HG03025 (cell line): Measurements from ENCODE around the gene ZSCAN16.
"Not testable (repeated sequence)": the region's sequence is repeated elsewhere in the genome, so short reads cannot be mapped to it uniquely, and the experiment has no call there.

Source experiments
- ATAC-seq: cut with Tn5 transposase; IDR thresholded peaks from one replicate; pipeline ENCODE4 v1.9.1; 2021; ENCODE audit warnings: mild to moderate bottlenecking, moderate library complexity; ENCODE audit not compliant: unreplicated experiment, low FRiP score

Gene ZSCAN16

DNA sequence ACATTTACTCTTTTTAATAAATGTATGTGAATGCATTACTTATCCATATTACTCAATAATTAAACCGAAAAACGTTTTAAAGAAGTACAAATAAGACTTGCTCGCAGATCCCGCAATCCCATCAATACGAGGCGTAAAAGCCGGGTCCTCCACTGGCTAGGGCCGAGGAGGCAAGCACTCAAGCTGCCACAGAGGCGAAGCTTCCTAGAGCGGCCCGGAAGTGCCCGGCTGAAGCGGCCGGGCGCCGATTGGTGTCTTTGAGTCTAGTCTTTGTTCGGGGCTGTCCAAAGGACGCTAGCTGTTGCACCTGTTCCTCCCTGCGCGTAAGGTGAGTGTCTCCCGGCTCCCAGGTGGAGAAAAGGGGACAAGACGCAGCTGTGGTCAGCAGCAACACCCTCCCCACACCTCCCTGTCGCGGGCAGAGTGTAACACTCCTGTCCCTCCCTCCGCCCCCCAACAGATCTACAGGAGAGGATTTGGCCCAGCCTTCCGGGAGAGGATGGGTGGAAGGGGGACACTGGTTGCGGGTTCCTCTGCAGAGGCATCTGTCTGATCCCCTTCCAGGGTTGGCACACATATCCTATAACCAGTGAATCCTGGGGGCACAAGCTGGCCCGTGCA lies at the start of gene ZSCAN16:
ZSCAN16 (plus strand) TSS at position 260 of the 621 bp plus-strand sequence. CDS start 835 bp downstream, outside the sequence.
- peak; percentile 97 for ATAC-seq

DNA sequence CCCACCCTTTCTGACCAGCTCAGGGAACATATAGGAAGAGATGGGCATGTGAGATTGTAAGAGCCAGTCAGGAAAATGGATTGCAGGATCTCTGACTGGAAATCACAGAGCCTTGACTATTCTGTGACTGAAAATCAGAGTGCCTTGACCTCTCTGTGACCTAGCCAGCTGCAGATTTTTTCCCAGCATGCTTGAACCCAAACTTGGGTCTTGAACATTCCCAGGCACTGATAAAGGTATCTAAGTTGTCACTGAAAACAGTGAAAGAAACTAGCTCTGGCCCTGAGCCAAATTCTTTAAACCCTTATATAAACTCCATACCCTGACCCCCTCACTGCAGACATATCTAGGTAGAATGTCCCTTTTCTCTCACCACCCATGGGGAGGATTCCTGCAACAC lies 46.4 kb upstream of the ZSCAN16 start:
- no peak for ATAC-seq

DNA sequence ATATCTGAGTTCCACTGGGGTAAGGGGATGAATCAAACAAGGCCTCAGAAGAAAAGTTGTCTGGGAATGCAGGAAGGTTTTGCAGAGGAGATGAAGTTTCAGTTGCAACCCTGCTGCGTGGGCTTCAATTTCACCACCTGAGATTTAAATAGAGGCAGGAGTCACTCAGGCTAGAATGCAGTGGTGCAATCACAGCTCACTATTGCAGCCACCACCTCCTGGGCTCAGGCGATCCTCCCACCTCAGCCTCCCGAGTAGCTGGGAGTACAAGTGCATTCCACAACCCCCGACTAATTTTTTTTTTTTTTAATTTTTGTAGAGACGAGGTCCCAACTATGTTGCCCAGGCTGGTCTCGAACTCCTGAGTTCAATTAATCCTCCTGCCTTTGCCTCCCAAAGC lies 45.6 kb upstream of the ZSCAN16 start:
- ATAC-seq = no peak

DNA sequence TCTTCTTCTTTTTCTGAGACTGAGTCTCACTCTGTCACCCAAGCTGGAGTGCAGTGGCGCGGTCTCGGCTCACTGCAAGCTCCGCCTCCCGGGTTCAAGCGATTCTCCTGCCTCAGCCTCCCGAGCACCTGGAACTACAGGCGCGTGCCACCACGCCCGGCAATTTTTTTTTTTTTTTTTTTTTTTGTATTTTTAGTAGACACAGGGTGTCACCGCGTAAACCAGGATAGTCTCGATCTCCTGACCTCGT lies 44.1 kb upstream of the ZSCAN16 start, which contains the start of gene ZNF165:
ZNF165 (plus strand) TSS at position 188 of the 250 bp plus-strand sequence. CDS start 4,913 bp downstream, outside the sequence.
- ATAC-seq = peak; percentile 21

DNA sequence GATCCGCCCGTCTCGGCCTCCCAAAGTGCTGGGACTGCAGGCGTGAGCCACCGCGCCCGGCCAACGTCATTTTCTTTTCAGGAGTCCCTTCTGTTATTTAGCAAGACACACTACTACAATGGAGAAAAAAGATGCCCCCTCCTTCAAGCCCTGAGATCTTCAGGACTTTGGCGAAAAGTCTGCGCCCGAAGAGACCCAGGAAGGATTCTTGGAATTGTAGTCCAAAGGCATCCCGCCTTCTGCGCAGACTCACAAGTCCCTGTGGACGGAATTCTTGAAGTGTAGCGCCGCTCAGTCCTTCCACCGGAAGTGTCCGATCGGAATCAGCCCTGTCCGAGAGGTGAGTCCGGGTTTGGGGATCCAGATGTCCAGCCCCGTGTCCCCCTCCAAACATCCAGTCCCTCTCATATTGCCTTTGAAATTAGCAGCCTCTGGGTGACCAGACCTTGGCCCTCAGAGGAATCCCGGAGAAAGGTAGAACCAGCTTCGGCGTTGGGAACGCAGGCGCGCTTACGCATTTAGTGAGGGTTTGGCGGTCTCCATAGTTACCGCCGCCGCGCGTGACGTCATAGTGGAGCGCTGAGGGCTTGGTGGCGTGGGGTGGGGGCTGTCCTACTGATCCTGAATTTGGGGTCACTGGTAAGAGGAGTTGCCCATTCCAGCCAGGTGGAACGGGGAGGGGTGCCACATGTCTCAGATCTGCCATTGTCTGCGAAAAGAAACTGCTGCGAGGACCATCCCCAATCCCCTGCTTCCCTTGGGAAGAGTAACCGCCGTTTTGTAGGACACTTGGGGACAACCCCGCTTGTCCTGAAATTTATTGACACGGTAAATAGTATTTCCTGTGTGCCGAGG lies 43.6 kb upstream of the ZSCAN16 start:
- peak; percentile 75 for ATAC-seq

DNA sequence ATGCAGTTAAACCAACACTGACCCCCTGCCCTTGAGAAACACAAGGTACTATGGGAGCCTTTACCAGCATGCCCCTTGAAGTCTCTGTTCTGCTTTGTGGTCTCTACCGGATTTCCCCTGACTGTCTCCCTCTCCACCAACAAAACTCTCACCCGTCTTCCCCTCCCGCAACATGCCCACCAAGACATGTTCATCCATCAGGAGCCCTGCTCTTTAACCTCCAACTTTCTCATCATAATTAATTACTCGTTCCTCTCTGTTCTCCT lies 43.0 kb upstream of the ZSCAN16 start:
- ATAC-seq = peak; percentile 32

DNA sequence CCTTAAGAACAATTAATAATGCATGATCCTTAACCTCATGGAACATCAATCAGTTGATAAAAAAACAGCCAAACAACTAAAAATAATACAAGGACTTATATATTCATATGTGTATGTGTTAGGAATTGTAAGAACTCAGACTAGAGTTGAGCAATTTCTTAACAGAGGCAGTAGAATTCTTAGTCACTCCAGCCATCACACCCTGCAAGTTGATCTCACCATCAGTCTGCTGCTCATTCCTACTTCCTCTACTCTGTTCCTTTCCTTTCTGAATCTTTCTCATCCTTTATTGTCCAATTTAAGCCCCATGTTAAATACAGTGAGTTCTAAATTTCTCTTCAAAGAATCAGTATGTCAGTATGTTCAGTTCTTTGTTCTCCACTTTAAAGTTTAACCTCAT lies 41.5 kb upstream of the ZSCAN16 start:
- no peak for ATAC-seq

DNA sequence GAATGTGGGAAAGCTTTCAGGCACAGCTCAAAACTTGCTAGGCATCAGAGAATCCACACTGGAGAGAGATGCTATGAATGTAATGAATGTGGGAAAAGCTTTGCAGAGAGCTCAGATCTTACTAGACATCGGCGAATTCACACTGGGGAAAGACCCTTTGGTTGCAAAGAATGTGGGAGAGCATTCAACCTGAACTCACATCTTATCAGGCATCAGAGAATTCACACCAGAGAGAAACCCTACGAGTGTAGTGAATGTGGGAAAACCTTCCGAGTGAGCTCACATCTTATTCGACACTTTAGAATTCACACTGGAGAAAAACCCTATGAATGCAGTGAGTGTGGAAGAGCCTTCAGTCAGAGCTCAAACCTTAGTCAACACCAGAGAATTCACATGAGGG lies 35.4 kb upstream of the ZSCAN16 start:
- no peak for ATAC-seq

DNA sequence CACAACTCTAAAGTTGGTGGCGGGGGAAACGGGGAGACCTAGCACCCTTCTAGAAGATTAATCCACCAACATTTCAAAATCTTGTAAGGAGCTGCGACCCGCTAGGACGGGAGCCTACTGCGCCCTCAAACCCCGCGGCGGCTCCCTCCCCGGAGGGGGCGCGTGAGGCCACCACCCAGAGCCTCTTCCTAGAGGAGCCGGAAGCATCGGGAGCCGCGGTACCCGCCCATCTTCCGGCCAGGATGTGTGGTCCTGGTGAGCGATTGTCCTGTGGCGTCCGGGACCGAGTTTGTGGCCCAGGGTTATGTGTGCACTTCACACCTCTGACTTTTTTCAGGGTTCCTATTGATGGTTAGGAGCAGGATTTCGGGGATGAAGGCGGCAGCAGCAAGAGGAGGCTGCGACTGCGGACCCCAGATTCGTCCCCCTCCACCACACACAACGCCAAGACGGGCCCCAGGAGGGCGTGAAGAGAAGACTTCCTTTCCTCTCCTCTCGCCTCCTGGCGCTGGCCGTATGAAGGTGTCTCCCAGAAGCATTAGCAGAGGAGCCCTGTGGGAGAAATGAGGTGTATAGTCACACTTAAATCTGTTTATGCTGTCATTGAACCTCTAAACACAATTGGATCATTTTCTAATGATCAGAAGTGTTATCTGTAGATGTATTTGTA lies 33.4 kb upstream of the ZSCAN16 start:
- no peak for ATAC-seq

DNA sequence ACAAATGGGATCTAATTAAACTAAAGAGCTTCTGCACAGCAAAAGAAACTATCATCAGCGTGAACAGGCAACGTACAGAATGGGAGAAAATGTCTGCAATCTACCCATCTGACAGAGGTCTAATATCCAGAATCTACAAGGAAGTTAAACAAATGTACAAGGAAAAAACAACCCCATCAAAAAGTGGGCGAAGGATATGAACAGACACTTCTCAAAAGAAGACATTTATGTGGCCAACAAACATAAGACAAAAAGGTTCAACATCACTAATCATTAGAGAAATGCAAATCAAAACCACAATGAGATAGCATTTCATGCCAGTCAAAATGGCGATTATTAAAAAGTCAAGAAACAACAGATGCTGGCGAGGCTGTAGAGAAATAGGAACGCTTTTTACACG lies 22.2 kb upstream of the ZSCAN16 start:
- not testable (repeated sequence) for ATAC-seq

DNA sequence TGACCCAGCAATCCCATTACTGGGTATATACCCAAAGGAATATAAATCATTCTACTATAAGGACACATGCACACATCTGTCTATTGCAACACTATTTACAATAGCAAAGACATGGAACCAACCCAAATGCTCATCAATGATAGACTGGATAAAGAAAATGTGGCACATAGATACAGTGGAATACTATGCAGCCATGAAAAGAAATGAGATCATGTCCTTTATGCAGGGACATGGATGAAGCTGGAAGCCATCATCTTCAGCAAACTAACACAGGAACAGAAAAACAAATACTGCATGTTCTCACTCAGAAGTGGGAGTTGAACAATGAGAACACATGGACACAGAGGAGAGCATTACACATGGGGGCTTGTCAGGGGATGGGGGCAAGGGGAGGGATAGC lies 21.7 kb upstream of the ZSCAN16 start:
- not testable (repeated sequence) for ATAC-seq

DNA sequence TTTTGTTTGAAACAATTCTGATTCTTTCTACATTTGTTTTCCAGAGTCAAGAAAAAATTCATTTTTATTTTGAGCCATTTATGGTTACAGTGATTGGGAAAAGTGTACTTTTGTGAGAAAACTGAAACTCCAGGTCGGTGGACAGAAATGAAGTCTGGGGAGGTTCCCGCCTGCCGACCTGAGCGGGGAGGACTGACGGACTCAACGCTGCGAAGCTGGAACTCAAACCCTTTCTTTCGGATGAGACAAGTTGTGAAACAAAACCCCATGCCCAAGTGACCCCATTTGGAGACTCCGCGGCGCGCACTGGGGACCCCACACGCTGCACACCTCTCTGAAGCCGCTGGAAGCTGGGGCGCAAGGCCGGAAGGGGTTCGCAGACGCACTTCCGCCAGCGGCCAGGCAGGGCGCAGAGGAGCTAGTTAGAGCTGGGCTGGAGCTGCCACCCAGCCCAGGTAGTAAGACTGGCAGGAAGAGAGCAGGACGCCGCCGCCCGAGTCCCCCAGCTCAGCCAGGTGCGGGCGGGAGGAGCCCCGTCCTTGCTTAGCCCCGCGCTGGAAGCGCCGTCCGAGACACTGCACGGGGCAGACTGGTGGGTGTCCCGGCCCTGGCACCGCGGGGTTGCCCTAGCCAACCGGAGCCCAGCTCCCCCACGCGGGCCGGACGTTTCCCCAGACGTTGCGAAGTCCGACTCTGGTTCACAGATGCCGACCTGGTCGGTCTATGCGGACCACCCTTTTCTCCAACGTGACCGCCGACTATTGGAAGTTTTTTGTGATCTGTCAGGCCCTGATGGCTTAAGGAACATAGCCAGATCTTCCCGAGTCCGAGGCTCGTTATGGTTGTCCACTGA lies 19.8 kb upstream of the ZSCAN16 start:
- ATAC-seq = peak; percentile 99

DNA sequence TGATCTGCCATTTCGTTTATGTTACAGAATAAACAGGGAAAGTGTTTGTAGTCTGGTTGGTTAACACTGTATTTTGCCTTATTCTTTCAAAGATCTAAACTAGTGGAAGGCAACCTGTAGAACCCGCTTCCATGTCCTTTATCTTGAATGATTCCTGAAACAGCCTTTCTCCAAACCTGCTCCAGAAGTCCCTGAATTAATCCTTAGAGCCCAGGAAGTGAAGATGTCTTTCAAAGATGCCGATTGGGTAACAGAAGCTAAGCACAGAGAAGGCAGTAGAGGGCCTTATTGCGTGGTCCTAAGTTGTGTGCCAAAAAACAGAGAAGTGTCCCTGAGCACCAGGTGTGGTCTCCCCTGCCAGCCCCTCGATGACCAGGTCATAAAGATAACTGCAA lies 19.2 kb upstream of the ZSCAN16 start:
- peak; percentile 15 for ATAC-seq

DNA sequence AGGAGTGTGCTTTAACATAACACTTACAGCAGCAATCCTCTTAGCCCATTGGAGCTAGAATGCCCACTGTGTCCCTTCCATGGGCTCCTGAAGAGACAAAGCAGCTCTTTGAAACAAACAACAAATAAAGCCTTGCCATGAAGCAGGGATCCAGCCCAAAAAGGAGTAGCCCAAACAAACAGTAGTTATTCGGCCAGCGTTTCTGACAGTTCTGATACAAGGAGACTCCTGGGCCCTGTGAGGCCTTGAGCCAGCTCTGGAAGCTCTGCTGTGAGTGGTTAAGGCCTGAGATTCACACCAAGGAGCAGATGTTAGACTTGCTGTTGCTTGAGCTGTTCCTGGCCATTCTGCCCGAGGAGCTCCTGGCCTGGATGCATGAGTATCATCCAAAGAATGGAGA lies 16.9 kb upstream of the ZSCAN16 start:
- ATAC-seq = no peak

DNA sequence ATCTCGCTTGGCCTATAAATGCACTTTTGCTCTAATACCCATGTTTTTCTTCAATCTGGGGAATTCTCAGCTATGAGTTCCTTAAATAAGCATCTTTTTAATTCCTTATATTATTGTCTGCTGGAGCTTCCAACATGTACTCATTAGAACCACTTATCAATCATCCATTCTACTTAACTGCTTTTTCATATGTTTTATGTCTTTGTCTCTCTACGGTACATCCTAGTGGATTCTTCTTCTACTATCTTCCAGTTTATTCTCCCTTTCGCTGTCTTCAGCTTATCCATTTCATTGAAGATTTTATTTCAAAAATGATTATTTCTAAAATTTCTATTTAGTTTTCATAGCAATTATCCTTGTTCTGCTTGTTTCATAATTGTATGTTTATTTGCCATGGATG lies 12.4 kb upstream of the ZSCAN16 start:
- no peak for ATAC-seq

DNA sequence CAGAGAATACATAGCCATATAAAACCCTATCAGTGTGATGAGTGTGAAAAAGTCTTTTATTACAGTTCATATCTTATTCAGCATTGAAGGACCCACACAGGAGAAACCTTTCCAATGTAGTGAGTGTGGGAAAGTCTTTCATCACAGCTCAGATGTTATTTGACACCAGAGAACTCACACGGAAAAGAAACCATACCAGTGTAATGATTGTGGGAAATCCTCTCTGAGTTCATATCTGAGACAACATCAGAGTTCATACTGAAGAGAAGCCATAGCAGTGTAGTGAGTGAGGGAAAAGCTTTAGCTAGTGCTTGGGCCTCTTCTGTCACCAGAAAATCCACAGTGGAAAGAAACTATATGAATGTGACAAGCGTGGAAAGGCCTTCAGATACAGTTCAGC lies 8.6 kb upstream of the ZSCAN16 start:
- ATAC-seq = no peak

DNA sequence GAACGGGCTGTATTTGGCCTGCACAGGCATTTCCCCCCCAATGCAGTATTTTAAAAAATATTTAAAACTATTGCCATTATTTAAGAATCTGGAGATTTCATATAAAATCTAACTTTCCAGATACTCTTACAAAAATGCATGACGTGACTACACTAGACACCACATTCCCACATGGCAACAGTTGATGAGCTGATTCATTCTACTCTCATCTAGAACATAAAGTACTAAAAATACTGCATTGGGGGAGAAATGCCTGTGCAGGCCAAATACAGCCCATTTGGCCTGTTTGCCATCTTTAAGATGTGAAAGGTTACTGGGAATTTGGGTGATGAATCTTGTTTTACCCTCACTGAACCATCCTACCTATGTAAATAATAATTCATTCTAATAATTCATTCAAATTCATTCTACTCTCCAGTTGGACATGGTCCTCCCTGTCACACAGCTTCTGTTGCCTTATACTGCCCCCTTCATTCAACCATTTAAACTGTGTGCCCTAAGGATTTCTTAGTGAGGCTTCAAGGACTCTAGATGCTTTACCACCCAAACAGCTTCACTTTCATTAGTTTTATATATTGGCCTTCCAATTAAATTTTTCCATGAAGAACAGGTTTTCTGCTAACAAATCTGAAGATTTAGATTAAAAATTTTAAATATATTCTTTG lies 6.9 kb upstream of the ZSCAN16 start:
- ATAC-seq = no peak

DNA sequence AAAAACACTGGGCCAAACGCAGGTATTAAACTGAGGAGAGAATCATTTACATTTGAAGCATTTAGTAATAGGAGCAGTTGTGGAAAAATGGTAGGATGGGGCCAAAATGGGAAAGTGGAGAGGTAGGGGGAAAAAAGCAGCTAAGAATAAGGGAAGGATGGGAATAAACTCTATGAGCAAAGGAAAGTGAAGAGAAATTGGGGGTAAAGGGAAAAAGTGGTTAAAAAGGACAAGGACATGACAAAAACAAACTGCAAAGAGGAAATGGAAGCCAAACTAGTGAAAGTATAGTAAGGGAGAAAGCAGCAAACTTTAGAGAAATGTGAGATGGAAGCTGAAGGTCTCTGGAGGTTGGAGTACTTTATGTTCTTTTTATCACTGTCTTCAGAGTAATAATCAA lies 6.2 kb upstream of the ZSCAN16 start:
- ATAC-seq = no peak

DNA sequence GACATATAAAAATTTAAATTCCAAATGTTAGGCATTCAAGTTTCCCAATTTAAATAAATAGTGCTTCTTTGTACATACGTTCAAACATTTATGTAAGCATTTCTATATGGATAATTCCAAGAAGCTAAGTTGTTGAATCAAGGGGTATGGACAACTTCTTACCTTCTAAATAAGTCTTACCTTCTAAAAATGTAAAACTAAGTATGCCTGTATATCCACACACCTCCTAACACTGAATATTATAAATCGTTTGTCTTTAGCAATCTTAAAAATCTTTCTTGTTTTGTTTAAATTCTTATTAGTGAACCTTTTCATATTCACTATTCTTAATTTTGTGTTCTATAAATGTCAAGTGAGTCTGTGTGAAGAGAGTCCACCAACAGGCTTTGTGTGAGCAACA lies 2.5 kb upstream of the ZSCAN16 start:
- no peak for ATAC-seq

DNA sequence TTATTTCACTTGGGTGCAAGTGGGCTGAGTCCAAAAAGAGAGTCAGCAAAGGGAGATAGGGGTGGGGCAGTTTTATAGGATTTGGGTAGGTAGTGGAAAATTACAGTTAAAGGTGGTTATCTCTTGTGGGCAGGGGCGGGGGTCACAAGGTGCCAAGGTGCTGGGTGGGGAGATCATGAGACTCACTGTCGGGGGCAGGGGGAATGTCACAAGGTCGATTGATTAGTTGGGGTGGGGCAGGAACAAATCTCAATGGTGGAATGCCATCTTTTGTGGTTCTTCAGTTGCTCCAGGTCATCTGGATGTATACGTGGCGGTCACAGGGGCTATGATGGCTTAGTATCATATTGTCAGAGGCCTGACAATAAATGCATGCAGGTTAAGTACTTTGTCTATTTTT lies 2.1 kb upstream of the ZSCAN16 start:
- not testable (repeated sequence) for ATAC-seq

DNA sequence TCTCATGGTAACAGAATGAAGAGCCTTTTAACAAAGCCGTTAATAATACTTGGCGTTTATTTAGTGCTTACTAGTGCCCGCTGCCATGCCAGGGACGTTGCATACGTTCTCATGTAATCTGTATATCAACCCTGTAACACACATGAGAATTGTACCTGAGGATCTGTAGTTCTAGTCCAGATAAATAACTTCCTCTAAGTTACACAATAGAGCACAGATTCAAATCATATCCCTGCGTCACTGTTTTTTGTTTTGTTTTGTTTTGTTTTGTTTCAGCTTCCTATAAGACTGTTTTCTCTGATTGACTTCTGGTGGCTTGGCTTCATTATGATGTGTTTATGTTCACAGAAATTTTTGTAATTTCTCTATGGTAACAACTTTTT lies 553 bp downstream of the ZSCAN16 start:
- no peak for ATAC-seq
